Stromal cell of bone marrow (primary cell): Measurements from ENCODE around the gene LRRC45.

ENCODE experiments used
- DNase-seq: peaks from one replicate; pipeline ENCODE4 v3.0.0-alpha.2; 2012; ENCODE audit warnings: low read depth

Gene LRRC45

DNA sequence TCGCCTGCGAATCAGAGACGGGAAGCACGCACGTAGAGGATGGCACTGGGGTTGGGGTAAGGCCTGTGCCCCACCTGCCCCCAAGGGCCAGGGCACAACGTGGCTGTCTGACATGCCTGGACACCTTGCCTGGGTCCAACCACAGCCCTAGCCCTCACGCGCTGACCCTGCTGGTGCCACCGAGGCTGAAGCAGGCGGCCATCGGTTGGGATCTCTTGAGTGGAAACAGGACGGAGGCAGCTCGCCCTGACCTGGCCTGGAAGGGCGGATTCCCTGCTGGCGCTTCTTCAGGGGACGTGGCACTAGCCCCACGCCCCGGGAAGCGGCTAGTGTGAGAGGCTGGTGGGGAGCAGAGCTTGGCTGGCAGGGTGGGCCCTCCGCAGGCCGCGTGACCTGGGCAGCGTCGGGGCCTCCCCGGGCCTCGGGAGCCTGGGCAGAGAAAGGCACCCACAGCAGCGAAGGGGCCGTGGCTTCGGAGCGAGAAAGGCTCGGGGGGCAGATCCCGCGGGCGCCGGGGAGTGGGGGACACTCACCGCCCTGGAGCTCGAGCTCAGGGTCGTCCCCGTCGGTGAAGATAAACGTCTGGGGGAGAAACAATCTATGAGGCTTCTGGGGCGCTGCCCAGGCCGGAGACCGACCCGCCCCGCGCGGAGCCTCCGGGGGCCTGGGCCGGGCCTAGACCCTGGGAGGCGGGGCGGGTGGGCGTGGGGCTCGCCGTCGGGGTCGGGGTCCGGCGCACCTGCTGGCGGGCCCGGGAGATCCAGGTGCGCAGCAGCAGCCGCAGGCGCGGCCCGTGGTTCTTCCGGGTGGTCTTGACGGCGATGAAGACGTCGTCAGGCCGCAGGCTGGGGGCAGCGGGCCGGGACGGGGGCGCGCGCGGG lies 27.9 kb downstream of the LRRC45 start:
- DNase-seq = no peak

DNA sequence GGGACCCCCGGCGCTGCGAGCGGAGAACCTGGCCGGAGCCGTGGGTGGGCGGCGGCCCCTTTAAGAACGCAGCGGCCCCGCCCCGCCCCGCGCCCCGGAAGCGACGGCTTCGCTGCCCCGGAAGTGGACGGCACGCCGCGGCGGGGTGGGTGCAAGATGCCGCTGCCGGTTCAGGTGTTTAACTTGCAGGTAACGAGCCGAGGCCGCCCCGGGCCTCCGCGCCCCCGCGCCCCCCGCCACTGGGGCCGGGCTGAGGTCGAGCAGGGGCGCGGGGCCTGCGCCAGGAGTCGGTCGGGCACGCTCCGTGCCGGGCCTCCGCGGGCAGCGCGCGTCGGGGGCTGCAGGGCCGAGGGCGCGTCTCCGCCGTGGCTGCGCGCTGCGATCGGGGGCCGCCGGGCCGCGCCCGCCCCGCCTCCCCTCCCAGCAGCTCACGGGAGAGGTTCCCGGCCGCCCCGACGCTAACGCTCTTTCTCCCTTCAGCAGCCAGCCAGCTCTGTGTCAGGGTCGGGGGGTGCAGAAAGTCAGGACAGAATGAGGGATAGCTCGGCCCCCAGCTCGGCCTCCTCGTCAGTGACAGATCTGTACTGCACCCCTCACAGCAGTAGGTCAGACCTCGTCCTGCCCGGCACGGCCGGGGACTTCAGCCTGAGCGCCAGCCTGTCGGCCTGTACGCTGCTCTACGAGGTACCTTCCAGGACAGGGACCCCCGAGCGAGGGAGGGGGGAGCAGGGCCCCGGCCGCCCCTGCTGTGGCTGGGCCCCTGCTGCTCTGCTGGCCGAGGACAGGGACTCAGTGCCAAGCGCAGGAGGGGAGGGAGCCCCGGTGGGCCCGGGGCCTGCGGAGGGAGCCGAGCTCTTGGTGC lies 28.9 kb downstream of the LRRC45 start, which contains the start of the genes GPS1 and RFNG:
Gene GPS1 (plus strand): TSS at position 123 of the 862 bp plus-strand sequence. CDS start 34 bp downstream, at position 157.
Gene RFNG (minus strand): TSS at position 36 of the 862 bp plus-strand sequence. CDS start 45 bp downstream, outside the sequence.
- no peak for DNase-seq

DNA sequence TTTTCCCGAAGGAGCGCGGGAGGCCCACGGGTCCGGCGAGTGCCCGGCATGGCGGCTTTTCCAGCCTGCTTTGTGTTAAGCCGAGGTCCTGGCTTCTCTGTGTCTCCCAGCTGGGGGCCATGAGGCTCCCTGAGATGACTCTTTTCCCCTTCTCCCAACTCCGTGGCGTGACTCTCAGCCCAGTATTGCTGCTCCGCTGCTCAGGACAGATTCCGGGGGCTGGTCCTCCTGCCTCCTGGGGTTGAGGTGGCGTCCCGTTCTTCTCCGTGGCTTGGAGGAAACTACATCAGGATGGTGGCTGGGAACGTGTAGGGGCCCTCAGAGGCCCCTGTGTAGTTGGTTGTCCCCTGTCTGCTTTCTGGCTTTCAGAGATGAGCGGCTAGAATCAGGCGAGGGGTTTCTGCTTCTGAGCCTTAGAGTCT lies 29.5 kb downstream of the LRRC45 start:
- DNase-seq = no peak

DNA sequence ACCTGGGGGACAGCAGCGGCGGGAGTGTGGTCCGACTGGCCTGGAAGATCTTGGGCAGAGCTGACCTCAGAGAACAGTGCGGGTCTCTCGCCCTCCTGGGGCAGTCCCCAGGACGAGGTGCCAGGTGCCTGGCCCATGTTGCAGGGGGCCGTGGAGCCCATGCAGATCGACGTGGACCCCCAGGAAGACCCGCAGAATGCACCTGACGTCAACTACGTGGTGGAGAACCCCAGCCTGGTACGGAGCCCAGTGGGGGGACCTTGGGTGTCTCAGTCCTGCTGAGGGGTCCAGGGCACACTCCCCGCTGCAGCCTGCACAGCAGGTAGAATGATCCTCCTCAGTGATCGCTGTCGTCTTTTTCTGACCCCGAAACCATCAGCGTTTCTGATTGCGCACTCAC lies 30.0 kb downstream of the LRRC45 start:
- DNase-seq = no peak

DNA sequence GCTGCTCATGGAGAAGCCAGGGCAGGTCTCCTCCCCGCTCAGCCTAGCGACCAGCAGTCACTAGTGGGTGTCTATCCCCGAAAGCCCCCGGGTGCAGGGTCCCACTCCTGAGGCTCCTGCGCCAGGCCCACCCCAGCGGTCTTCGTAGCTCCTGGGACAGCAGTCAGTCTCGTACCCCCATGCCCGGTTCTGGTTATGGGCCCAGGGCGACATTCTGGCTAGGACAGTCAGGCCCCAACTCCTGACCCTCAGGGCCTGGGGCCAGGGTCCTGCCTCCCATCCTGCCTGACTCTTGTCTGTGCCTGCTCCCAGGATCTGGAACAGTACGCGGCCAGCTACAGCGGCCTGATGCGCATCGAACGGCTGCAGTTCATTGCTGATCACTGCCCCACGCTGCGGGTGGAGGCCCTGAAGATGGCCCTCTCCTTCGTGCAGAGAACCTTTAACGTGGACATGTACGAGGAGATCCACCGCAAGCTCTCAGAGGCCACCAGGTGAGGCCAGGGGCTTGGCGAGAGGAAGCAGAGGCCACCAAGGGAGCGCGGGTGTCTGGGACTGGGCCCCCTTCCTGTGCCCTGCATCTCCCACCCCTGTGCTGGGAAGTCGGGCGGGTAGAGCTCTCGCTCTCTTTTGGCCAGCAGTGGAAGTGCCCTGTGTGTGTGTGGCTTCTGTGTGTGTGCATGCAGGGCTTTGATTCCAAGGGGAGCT lies 30.6 kb downstream of the LRRC45 start:
- DNase-seq = no peak

DNA sequence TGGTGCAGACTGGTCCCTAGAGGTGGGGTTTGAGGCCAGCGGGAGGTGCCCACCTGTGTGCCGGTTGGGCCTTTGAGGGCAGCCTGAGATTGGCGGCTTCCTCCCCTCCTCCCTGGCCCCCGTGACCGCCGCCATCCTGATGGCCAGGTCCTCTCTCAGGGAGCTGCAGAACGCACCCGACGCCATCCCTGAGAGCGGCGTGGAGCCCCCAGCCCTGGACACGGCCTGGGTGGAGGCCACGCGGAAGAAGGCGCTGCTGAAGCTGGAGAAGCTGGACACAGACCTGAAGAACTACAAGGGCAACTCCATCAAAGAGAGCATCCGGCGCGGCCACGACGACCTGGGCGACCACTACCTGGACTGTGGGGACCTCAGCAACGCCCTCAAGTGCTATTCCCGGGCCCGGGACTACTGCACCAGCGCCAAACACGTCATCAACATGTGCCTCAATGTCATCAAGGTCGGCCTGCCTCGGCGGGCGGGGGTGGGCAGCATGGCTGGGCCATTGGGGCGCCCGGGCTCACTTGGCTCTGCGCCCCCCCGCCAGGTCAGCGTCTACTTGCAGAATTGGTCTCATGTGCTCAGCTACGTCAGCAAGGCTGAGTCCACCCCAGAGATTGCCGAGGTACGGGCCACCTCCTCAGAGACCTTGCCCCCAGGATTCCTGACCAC lies 31.4 kb downstream of the LRRC45 start:
- no peak for DNase-seq

DNA sequence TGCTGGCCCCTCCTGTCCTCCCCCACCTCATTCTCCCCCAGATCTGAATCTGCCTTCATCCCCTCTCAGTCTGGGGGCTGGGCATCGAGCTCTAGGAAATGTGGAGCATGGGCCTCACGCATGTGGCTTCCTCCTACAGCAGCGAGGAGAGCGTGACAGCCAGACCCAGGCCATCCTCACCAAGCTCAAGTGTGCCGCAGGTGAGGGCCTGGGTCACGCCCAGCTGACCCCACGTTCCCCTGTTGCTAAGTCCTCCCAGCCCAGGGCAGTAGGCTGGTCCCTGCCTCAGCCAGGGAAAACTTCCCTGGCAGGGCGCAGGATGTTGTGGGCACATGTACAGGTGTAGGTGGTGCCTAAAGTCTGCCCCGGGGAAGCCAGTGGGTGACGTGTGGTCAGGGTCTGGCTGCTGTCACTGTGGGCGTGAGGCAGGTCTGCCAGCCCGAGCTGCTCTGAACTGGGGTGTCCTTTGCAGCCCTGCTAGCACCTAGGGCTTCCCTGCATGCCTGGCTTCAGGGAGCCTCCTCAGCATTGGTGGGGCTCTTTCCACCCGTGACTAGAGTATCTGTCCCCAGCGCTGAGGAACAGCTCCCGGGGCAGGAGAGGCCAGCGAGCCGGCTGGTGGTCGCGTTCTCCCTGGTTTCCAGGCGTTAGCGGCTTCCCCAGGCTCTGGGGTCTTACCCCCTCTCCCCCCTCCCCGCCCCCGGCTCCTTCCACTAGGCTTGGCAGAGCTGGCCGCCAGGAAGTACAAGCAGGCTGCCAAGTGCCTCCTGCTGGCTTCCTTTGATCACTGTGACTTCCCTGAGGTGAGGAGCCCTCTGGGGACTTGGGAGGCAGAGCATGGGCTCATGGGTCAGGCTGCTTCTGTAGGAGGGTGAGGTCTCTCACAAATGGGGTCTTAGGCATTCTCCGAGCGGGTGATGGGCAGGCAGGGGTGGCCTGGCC lies 32.2 kb downstream of the LRRC45 start:
- no peak for DNase-seq

DNA sequence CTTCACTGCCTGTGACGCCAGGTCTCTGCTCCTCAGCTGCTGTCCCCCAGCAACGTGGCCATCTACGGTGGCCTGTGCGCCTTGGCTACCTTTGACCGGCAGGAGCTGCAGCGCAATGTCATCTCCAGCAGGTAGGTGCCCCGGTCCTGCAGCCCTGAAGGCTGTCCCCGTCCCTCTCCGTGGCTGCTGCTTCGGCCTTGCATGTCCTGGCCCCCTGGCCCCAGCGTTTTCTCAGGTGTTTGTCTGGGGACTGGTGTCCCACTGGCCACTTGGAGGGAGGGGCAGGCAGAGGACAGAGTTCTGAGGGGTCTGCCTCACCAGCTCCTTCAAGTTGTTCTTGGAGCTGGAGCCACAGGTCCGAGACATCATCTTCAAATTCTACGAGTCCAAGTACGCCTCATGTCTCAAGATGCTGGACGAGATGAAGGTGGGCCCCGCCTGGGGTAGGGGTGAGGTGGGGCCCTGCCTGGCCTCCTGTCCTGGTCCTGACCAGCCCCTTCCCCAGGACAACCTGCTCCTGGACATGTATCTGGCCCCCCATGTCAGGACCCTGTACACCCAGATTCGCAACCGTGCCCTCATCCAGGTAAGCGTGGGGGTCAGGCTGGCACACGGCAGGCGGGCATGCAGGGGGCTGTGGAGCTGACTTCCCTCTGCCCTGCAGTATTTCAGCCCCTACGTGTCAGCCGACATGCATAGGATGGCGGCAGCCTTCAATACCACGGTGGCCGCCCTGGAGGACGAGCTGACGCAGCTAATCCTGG lies 33.0 kb downstream of the LRRC45 start:
- no peak for DNase-seq

DNA sequence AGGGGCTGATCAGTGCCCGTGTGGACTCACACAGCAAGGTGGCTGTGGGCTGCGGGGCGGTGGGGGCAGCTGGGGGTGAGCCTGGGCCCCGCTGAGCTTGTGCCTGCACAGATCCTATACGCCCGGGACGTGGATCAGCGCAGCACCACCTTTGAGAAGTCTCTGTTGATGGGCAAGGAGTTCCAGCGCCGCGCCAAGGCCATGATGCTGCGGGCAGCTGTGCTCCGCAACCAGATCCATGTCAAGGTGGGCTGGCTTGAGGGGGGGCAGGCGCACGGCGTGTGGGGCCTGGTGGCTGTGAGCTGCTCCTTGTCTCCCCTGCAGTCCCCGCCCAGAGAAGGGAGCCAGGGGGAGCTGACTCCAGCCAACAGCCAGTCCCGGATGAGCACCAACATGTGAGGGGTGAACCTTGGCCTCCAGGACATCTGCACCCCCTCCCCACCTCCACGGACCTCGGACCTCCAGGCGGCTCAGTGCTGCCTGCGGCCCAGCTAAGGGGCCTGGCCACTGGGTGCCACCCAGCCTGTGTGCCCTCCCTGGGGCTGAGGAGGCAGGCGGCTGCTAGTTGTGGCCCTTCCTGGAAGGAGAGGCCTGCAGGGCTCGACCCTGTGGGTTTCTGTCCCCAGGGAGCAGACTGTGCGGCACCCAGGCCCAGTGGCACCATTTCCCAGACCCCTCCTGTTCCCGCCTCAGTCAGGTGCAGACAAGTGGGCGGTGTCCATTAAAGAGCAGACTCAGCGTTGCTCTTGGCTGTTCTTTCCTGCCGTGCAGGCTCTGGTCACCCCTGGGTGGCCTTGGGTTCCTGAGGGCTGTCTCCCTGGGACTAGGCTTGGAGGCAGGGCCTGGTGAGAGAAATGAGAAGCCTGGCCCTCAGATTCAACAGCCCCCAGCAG lies 33.9 kb downstream of the LRRC45 start:
- DNase-seq = no peak

DNA sequence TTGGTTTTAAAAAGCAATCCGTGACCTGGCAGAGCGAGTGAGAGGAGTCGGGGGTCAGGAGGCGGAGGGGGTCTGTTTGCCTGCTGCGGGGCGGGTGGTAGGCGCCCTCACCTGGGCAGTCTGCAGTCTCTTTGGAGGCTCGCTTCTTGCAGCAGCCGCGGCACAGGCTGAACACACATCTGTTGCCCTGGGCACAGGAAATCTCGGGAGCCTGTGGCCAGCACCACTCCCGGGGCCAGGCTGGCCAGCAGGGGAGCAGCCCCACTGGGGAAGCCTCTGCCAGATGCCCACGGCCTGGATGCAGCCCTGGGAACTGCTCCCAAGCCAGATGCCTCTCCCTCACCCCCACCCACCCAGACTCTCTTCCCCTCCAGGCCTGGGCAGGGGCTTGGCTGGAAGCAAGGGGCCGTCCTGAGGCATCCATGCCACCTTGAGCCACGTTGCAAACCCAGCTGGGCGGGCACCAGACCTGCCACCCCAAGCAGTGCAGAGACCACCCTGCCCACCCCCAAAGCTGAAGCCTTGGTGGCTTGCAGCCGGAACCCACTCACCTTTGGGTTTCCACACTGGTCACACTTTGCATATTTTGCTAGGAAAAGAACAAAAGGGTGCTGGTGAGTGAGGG lies 35.2 kb downstream of the LRRC45 start:
- no peak for DNase-seq

DNA sequence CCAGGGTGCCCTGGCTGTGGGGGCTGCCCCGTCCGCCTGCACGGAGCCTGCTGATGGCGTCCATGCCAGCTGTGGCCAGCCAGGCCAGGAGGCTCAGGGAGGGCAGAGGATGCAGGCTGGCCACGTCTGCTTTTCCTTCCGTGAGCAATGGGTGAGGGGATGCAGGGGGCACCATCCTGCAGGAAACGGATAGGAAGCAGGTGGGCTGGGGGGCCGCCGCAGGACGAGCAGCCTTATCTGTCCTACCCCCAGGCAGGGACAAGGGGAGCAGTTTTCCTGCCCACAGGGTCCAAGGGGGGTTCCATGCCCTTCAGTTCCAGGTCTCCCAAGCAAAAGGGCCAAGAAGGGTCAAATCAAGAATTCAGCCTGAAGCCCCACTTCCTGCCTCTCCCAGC lies 35.7 kb downstream of the LRRC45 start:
- no peak for DNase-seq

DNA sequence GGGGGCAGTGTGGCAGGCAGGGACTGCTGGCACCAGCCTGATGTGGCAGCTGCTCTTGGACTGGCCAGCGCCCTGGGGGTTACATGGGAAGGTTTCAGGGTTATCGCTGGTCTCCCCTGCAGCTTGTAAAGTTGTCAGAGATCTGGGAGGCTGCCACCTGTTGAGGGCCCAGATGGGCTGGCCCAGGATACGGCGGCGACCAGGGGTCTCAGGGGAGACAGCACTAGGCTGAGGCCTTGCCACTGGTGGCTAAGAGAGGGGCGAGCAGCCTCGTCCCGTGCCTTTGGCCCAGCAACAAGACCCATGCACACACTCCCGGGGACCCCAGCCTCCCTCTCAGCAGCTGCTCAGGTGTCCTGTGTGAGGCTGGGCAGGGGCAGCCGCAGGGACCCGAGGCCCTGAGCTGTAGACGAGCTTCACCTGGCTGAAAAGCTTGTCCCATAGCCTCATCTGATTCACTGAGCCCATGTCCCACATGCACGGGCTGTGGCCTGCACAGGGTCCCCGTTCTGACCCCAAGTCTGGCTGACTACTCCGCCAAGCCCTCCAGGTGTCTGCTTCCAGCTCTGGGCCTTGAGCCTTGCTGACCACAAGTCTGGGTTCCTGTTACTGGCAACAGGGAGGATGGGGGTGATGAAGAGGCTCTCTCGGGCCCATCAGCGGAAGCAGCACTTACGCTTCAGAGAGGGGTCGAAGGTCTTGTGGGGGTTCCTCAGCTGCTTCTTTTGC lies 36.3 kb downstream of the LRRC45 start:
- no peak for DNase-seq

DNA sequence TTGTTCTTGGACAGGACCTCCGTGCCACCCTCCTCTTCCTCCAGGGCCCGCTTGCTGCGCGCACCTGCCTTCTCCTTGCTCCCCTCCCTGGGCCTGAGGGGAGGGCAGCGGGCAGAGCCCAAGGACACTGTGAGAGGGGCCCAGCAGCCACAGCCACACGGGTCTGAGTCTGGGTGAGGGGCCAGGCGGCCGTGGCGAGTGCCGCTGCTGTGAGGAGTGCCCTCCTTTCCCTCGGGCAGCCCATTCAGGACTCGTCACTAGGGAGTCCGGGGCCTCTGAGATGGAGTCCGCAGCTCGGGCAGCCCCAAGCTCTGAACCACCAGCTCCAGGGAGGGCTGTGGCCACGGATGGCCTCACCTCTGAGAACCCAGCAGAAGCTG lies 36.9 kb downstream of the LRRC45 start:
- no peak for DNase-seq

DNA sequence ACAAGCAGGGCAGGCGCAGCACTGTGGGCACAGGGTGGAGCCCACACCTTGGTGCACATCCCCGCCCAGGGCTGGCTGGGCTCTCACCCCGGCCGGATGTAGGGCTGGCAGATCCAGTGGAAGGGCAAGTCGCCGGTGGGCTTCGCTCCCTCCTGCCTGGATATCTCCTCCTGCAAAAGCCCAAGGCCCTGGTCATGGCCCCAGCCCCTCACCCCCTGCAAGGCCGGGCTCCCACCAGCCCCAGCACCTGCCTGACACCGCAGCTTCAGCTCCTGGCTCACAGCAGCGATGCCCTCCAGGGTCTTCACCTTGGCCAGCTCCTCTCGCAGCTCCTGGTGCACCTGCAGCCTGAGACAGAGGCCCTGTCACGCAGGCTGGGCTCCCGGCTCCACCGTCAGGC lies 37.5 kb downstream of the LRRC45 start:
- no peak for DNase-seq

DNA sequence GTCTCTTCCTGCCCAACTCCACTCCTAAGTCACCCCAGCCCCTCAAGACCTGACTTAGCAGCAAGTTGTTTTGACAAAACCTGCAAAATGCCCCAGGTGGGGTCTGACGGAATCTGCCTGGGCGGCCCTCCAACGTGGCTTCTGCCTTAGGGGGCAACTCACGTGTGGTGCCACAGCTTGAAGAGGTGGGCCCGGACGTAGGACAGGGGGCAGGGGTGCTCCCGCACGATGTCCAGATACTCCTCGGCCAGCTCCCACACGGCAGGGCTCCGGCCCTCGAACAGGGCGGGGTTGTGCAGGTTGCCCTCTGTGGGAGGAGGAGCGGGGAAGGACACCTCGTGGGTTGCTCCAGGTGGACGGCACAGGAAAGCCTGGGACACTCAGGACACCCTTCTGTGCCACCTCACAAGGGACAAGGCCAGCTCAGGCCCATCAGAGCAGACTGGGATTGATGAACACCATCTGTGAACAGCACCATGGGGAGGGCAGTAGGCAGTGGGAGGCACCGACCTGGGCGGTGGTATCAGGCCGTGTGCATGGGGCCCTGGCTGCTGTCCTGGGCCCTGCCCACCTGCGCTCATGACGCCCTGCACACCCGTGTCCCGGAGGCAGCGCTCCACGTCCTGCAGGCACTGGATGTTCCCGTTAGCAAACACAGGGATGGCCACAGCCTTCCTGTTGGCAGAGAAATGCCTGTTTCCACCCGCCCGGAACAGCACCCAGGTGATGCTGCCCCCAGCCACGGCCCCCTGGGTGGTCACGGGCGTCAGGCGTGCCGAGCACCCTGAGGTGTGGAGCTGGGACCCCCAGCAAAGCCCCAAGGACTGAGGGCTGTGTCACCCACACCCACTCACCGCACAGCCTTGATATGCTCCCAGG lies 38.2 kb downstream of the LRRC45 start:
- DNase-seq = no peak
